Keratinocyte (primary cell): ENCODE data around the gene VPS26C. TPM values are rescaled to one million over a fixed set of nuclear protein-coding genes. Genes with fewer than 3 reads are reported as not detected.
A peak's percentile ranks its signal among the peaks of the same experiment; 100 is the strongest.

ENCODE experiments used
- DNase-seq: peaks from one replicate; pipeline ENCODE4 v3.0.0-alpha.2; 2011; ENCODE audit warnings: low read depth, missing footprints, low spot score
- FAIRE-seq: peaks from 2 replicates; lab custom pipeline; 2011; peaks lifted over from hg19 to GRCh38; lab: Jason Lieb, UNC
- H2AFZ ChIP-seq: 2 replicates; pipeline ENCODE4 v1.6.0; 2012; ENCODE audit warnings: low read length, control low read depth, inconsistent platforms; ENCODE audit not compliant: control insufficient read depth
- H3K27ac ChIP-seq: 2 replicates; pipeline ENCODE4 v1.5.1; 2011; ENCODE audit warnings: low read length; ENCODE audit not compliant: control insufficient read depth, insufficient read depth
- H3K27me3 ChIP-seq: 3 replicates; pipeline ENCODE4 v1.6.0; 2011; ENCODE audit warnings: low read length; ENCODE audit not compliant: control insufficient read depth, insufficient read depth; ENCODE audit errors: extremely low read depth
- H3K36me3 ChIP-seq, 2 experiments: 2 replicates in 1 of 2; 3 replicates in 1 of 2; pipeline ENCODE4 v1.5.1; 2011; ENCODE audit warnings: low read length in 2 of 2, mild to moderate bottlenecking in 1 of 2; ENCODE audit not compliant: control insufficient read depth in 2 of 2, insufficient read depth in 2 of 2; ENCODE audit errors: extremely low read depth in 1 of 2
- H3K4me1 ChIP-seq: 3 replicates; pipeline ENCODE4 v1.5.1; 2011; ENCODE audit warnings: low read length; ENCODE audit not compliant: control insufficient read depth, insufficient read depth; ENCODE audit errors: extremely low read depth
- H3K4me2 ChIP-seq: 3 replicates; pipeline ENCODE4 v1.6.0; 2011; ENCODE audit warnings: low read depth, low read length; ENCODE audit not compliant: control insufficient read depth, insufficient read depth; ENCODE audit errors: extremely low read depth
- H3K4me3 ChIP-seq, 3 experiments: fragments of 200-600 bp in 1 of 3; sonication (generic) in 1 of 3; 2 replicates in 2 of 3; 3 replicates in 1 of 3; pipeline ENCODE4 v1.5.1; 2011 to 2016; ENCODE audit warnings: low read length in 3 of 3, mild to moderate bottlenecking in 3 of 3, control low read depth in 2 of 3, inconsistent platforms in 1 of 3, low read depth in 1 of 3, mixed read lengths in 1 of 3, mixed run types in 1 of 3, moderate library complexity in 1 of 3; ENCODE audit not compliant: control insufficient read depth in 2 of 3, insufficient read depth in 2 of 3; ENCODE audit errors: extremely low read depth in 1 of 3
- H3K79me2 ChIP-seq: 2 replicates; pipeline ENCODE4 v1.6.0; 2012; ENCODE audit warnings: low read length; ENCODE audit not compliant: control insufficient read depth, insufficient read depth
- H3K9ac ChIP-seq: 3 replicates; pipeline ENCODE4 v1.6.0; 2011; ENCODE audit warnings: low read length; ENCODE audit not compliant: control insufficient read depth, insufficient read depth; ENCODE audit errors: extremely low read depth
- H3K9me1 ChIP-seq: 3 replicates; pipeline ENCODE4 v1.6.0; 2011; ENCODE audit warnings: low read length; ENCODE audit not compliant: control insufficient read depth, insufficient read depth; ENCODE audit errors: extremely low read depth
- H3K9me3 ChIP-seq: 2 replicates; pipeline ENCODE4 v1.5.1; 2012; ENCODE audit warnings: low read depth, low read length; ENCODE audit not compliant: control insufficient read depth
- H4K20me1 ChIP-seq: 3 replicates; pipeline ENCODE4 v1.6.0; 2011; ENCODE audit warnings: low read length; ENCODE audit not compliant: control insufficient read depth, insufficient read depth; ENCODE audit errors: extremely low read depth
- EZH2 ChIP-seq: IDR thresholded peaks from one replicate; pipeline ENCODE4 v1.6.1; 2012; ENCODE audit warnings: inconsistent platforms, mild to moderate bottlenecking, low read length, moderate library complexity
- dilution Hi-C: fragments of 300-500 bp; cut with MboI; formaldehyde crosslinking; loops from one replicate; pipeline ENCODE4 v1.7.0; 2020; ENCODE audit warnings: low sequenced_read_pairs; ENCODE audit not compliant: extremely low pct_ligation_motif_present
- polyA plus RNA-seq, 5 experiments: library from polyadenylated mRNA; depleted of rRNA in 3 of 5; stranded (reverse) in 3 of 5; stranded (forward) in 1 of 5; unstranded in 1 of 5; fragments of >200 nt; gene quantifications; 1 replicate in 1 of 5; 2 replicates in 3 of 5; 3 replicates in 1 of 5; pipeline versions ENCODE4 v1.2.1 to v1.2.3, GENCODE V29; 2011 to 2012; ENCODE audit warnings: missing spikeins in 2 of 5, low read depth in 1 of 5, low replicate concordance in 1 of 5
- TF ChIP-seq, protein P1 (sequence below), 3 experiments: IDR thresholded peaks in 1 of 3; conservative IDR thresholded peaks in 1 of 3; optimal IDR thresholded peaks in 1 of 3; 2 replicates in 2 of 3; 3 replicates in 1 of 3; pipeline versions ENCODE3 to v1.5.1; 2011; ENCODE audit warnings: low read length in 3 of 3, mild to moderate bottlenecking in 3 of 3, moderate library complexity in 2 of 3, control low read depth in 1 of 3, inconsistent platforms in 1 of 3; ENCODE audit not compliant: insufficient read depth in 2 of 3; ENCODE audit errors: extremely low read depth in 1 of 3

The VPS26C gene
- polyA plus RNA-seq, 1 donor (not counting 4 experiments of a cell fraction or from before 2014, with no cell fraction given) = 41.3 TPM

DNA sequence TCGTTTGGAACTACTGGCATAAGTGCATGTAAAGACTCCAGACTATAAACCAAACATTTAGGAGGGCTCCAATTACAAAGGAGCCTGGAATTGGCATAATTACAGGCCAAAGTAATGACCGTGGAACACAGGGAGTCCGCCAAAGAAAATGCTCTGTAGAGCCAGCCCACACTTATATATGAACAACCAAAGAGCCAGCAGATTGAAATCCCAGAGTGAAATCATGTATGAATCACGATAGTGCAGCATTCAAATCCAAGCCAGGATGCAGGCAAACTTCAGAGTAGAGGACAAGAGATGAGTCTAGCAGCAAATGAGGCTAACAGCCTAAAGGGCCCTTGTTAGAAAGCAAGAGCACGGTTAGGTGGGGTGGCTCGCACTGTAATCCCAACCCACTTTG lies 13.1 kb downstream of the VPS26C start:
- Histone ChIP-seq H3K79me2 (peaks cover 63% of the 10 kb centered on the region), H3K4me2 (no peak overlapping the region)
- DNase-seq = no peak

DNA sequence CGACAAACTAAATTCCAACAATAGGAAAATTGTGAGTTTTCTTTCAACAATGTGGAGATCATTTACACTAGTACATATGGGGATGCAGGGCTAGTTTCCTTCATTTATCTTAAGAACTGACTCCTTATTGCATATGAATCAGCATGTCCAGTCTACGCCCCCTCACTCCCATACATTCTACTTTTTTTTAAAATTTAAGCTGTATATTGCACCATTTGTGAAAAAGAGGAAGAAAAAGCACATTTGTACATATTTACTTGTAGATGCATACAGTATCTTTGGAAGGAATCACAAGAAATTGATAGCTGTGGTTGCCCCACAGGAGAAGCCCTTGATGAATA lies 15.9 kb downstream of the VPS26C start:
- H3K36me3 ChIP-seq = no peaks in the 10 kb centered on the region
- dilution Hi-C loops = no loop called here
- no peak overlapping the region for H3K27ac ChIP-seq
- H3K4me2 ChIP-seq = no peak overlapping the region
- DNase-seq (no peak), FAIRE-seq (peak; percentile 36)
- no peaks in the 10 kb centered on the region for H3K27me3 ChIP-seq
- peaks cover 70% of the 10 kb centered on the region for H3K79me2 ChIP-seq
- no peaks in the 10 kb centered on the region for H3K9me1 ChIP-seq
- H4K20me1 ChIP-seq = no peaks in the 10 kb centered on the region
- TF ChIP-seq, protein P1, sequence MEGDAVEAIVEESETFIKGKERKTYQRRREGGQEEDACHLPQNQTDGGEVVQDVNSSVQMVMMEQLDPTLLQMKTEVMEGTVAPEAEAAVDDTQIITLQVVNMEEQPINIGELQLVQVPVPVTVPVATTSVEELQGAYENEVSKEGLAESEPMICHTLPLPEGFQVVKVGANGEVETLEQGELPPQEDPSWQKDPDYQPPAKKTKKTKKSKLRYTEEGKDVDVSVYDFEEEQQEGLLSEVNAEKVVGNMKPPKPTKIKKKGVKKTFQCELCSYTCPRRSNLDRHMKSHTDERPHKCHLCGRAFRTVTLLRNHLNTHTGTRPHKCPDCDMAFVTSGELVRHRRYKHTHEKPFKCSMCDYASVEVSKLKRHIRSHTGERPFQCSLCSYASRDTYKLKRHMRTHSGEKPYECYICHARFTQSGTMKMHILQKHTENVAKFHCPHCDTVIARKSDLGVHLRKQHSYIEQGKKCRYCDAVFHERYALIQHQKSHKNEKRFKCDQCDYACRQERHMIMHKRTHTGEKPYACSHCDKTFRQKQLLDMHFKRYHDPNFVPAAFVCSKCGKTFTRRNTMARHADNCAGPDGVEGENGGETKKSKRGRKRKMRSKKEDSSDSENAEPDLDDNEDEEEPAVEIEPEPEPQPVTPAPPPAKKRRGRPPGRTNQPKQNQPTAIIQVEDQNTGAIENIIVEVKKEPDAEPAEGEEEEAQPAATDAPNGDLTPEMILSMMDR (optimal IDR thresholded peaks at IDR 0.05 in 1 of 3, IDR thresholded peaks at IDR 0.05 in 1 of 3, conservative IDR thresholded peaks at IDR 0.05 in 1 of 3; ENCODE audit: extremely low read depth in 1 of 3, insufficient read depth in 2 of 3, low read length in 3 of 3) = no peak
- H3K9me3 ChIP-seq = no peaks in the 10 kb centered on the region
- no peaks in the 10 kb centered on the region for H3K4me1 ChIP-seq
- H3K9ac ChIP-seq = no peak overlapping the region
- H3K4me3 ChIP-seq = no peak overlapping the region
- no peak overlapping the region for H2AFZ ChIP-seq

More for the DNA sequence above, 13.1 kb downstream of the VPS26C start:
- H4K20me1 ChIP-seq = no peaks in the 10 kb centered on the region
- no peaks in the 10 kb centered on the region for H3K9me3 ChIP-seq
- H2AFZ ChIP-seq = no peak overlapping the region
- FAIRE-seq = no peak
- TF ChIP-seq, protein P1 (optimal IDR thresholded peaks at IDR 0.05 in 1 of 3, IDR thresholded peaks at IDR 0.05 in 1 of 3, conservative IDR thresholded peaks at IDR 0.05 in 1 of 3; ENCODE audit: extremely low read depth in 1 of 3, insufficient read depth in 2 of 3, low read length in 3 of 3) = no peak
- TF ChIP-seq EZH2 = no peak
- H3K9me1 ChIP-seq = no peaks in the 10 kb centered on the region
- H3K27ac ChIP-seq = no peak overlapping the region
- peaks cover 18% of the 10 kb centered on the region for H3K4me1 ChIP-seq
- dilution Hi-C loops = no loop called here
- H3K27me3 ChIP-seq = no peaks in the 10 kb centered on the region
- H3K4me3 ChIP-seq = no peak overlapping the region
- H3K36me3 ChIP-seq = no peaks in the 10 kb centered on the region
- H3K9ac ChIP-seq = no peak overlapping the region
